ENCODE measurements around the gene ZBTB5. TPM values are rescaled to one million over a fixed set of nuclear protein-coding genes. Genes with fewer than 3 reads are reported as not detected.
A peak's percentile ranks its signal among the peaks of the same experiment; 100 is the strongest.
"Not testable (repeated sequence)": the region's sequence is repeated elsewhere in the genome, so short reads cannot be mapped to it uniquely, and the experiment has no call there.

Gene ZBTB5, protein sequence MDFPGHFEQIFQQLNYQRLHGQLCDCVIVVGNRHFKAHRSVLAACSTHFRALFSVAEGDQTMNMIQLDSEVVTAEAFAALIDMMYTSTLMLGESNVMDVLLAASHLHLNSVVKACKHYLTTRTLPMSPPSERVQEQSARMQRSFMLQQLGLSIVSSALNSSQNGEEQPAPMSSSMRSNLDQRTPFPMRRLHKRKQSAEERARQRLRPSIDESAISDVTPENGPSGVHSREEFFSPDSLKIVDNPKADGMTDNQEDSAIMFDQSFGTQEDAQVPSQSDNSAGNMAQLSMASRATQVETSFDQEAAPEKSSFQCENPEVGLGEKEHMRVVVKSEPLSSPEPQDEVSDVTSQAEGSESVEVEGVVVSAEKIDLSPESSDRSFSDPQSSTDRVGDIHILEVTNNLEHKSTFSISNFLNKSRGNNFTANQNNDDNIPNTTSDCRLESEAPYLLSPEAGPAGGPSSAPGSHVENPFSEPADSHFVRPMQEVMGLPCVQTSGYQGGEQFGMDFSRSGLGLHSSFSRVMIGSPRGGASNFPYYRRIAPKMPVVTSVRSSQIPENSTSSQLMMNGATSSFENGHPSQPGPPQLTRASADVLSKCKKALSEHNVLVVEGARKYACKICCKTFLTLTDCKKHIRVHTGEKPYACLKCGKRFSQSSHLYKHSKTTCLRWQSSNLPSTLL
- polyA plus RNA-seq (ENCODE audit: insufficient read length in 3 of 3): 10 to 100 TPM; 32.3 to 33.6 (median 32.4) TPM

DNA sequence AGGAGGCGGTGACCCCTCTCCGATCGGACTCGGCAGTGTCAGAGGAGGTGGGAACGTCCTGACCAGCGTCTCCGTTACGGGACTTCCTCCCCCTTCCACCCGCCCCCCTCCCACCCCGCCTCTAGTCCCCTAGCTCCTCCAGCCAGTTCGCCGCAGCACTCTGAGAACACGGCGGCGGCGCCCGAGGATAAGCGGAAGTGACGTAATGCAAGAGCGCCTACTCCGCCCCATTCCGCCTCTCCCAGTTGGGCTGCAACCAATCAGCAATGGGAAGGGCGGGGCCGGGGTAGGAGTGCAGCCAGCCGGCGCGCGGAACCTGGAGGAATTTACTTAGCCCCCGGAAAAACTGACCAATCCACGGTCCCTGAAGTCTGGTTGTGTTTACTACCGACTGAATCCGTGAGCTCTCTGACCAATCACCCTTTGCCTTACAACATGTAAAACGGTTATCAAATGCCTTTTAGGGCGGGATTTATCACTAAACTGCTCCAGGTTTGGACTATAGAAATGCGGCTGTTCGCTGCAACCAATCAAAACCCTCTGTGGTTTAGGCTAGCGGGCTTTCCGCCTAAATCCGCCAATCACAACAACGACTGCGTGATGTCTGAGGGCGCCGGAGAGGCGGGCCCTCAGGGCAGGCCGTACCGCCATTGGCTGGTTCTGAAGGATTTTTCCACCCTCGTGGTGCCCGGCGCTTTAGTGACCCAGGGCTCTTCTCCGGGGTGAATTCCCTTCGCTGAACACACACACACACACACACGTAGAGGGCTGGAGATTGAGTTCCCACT lies at the start of gene ZBTB5:
Gene ZBTB5, minus strand, starts transcription at position 202 of the 788 bp plus-strand sequence. CDS start 22,899 bp downstream, outside the sequence.
- peak; percentile 99 to 100 (median 99) for DNase-seq (ENCODE audit: low read depth in 3 of 3, low spot score in 2 of 3)

DNA sequence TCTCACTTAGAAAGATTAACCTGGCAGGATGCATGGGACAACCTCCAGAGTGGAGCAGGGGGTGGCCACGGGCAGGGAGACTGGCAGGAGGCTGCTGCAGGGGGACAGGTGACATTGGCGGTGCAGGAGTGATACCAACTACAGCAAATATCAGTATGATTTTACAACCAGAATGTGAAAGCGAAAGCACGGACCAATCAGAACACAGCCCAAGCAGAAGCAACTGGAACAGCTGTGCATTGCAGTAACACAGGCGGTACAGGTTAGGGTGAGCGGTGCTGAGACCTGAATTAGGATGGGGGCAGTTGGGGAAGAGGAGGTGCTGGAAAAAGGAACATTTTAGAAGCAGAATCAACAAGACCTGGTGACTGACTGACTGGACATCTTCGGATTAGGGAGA lies 49.7 kb upstream of the ZBTB5 start:
- DNase-seq (ENCODE audit: low read depth in 3 of 3, low spot score in 2 of 3): no peak

DNA sequence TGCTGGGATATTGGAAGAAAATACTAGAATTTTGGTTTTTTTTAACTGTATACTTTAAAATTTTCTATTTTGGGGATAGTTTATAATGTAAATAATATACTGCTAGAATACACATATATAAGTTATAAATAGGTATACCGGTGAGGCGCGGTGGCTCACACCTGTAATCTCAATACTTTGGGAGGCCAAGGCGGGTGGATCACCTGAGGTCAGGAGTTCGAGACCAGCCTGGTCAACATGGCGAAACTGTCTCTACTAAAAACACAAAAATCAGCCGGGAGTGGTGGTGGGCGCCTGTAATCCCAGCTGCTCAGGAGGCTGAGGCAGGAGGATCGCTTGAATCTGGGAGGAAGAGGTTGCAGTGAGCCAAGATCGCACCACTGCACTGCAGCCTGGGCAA lies 49.2 kb upstream of the ZBTB5 start:
- not testable (repeated sequence) for DNase-seq (ENCODE audit: low read depth in 3 of 3, low spot score in 2 of 3)

DNA sequence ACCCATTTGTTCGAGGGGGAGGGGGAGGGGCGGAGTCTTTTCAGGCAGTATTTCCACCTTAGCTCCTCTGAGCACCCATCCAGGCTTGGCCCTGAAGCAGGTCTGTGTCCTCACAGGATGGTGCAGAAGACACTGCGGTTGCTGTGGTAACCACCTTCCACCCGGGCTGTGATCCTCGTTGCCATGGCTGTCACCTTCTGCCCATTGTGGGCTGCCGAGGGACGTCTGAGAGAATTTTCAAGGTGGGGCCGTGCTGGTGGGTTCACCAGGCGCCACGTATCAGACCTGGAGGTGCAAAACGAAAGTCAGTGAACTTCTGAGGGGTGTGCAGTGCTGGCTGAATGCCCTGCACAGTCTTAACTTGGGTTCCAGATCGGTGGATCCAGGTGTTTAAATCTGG lies 47.2 kb upstream of the ZBTB5 start:
- DNase-seq (ENCODE audit: low read depth in 3 of 3, low spot score in 2 of 3): no peak

DNA sequence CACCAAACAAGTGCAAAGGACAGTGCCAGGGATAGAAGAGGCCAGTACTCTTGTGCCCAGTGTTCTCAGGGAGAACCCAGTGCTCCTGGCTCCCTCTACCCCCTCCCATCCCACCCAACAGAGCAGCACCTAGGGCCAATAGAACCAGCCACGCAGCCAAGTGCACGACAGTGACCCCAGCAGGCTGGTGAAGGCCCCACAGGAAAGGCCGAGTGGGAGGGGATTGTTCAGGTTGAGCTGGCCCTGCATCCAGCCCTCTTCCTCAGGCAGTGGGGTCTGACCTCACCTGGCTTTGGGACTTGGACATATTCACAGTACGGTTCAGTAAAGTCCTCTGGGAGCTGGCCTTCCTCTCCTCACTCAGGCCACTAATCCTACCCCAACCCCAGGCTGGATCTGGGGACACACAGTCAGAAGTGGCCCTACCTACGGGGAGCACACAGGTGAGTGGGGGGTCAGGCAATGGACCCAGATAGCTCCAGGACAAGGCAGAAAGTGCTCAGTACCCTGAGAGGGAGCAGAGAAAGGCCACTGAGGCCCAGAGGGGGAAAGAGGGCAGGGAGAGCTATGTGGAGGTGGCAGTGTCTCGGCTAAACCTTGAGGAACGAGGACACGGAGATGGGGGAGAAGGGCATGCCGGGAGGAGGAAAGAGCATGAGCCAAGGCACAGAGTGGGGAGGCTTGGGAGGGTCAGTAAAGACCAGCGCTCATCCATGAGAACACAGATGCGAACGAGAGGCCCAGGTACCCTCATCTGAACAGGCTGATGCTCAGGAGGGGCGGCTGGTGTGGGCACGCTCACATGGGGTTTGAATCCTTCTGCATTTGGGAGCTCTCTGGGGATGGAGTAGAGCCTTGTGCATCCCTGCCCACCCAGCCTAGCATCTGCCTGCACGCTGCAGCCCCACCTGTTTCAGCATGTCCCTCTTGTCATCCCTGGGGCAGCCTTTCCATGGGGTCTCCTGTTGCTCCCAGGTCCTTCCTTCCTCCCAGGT lies 46.1 kb upstream of the ZBTB5 start:
- DNase-seq (ENCODE audit: low read depth in 3 of 3, low spot score in 2 of 3): no peak

DNA sequence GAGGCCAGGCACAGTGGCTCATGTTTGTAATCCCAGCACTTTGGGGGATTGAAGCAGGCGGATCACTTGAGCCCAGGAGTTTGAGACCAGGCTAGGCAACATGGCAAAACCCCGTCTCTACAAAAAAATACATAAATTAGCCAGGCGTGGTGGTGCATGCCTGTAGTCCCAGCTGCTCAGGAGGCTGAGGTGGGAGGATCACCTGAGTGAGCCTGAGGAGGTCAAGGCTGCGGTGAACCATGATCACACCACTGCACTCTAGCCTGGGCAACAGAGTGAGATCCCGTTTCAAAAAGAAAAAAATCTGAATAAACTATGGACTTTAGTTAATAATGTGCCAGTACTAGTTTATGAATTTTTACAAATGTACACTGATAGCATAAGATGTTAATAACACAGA lies 44.8 kb upstream of the ZBTB5 start:
- DNase-seq (ENCODE audit: low read depth in 3 of 3, low spot score in 2 of 3): not testable (repeated sequence)

DNA sequence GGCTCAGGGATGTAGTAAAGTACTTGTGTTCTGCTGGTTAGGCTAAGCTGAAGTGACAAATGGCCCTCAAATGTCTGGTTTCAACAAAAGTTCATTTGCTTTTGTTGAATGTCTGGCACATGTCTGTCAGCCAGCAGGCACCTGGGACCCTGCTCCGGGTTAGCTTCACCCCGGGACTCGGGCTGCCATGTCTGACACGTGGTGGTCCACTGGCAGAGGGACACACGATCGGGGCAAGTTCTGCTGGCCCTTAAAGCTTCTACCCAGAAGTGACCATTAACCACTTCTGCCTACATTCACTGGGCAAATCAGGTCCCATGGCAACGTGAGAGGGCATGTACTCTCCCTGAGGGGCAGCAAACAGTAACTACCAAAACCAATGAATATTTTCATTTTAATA lies 44.3 kb upstream of the ZBTB5 start:
- no peak for DNase-seq (ENCODE audit: low read depth in 3 of 3, low spot score in 2 of 3)

DNA sequence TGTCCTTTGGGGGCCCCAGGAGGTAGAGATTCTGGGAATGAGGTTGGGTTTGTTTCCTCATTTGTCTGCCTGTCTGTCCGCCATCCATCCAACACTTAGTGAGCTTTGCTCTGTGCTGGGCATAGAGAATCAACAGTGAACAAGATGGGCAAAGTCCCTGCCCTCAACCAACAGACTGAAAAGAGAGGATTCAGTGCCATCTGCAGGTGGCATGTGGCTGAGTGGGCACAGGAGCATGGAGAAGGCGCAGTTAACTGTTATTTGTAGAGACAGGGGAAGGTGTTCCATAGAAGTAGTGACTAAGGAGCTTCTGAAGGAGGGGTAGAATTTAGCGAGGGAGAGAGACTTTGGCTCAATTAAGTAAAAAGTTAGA lies 43.6 kb upstream of the ZBTB5 start:
- DNase-seq (ENCODE audit: low read depth in 3 of 3, low spot score in 2 of 3): no peak

DNA sequence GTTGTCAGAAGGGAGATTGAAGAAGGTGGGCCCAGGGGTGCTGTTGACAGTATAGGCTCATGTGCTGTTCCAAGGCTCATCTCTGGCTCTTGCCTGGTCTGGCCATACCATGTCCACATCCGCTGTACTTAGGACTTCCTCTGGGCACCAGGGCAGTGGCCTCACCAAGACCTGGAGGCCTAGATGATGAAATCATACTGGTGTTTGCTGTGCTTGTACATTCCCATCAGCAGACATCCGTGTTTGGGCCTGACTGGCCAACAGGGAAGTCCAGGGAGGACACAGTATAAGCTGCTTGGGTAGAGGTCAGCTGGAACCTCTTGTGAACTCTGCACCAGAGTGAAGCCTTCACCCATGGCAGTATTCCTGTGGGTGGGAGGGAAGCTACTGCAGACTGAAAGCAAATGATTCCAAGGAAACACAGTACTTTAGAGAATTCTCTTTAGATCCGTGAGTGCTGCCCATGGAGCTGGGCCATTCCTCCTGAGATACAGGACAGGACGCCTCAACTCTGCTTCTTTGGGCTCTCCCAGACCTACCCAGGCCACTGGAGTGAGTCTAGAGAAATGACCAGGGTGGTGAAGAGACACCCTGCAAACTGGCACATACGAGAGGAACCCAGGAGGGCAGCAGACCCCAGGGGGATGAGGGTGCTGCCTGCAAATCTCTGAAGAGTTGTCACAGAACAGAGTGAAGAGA lies 43.0 kb upstream of the ZBTB5 start:
- no peak for DNase-seq (ENCODE audit: low read depth in 3 of 3, low spot score in 2 of 3)

DNA sequence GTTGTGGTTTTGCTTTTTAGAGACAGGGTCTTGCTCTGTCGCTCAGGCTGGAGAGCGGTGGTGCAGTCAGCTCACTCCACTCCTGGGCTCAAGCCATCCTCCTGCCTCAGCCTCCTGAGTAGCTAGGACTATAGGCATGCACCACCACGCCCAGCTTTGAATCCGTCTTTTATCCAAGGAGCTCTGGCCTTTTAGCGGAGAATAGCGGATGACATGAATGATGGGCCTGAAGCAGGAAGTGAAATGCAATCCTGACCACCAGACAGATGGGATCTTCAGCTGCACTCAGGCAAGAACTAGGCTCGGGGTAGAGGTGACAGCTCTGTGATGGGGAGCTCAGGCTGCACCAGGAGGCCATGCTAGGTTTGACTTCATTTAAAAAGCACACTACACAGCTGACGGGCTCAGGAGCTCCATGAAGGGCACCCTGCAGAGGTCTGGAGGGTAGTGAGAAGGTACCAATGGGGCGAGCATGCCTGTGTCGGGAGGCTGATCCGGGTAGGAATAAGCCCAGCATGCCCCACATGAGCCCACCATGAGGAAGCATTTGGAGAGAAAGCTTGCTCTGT lies 42.4 kb upstream of the ZBTB5 start:
- no peak for DNase-seq (ENCODE audit: low read depth in 3 of 3, low spot score in 2 of 3)

DNA sequence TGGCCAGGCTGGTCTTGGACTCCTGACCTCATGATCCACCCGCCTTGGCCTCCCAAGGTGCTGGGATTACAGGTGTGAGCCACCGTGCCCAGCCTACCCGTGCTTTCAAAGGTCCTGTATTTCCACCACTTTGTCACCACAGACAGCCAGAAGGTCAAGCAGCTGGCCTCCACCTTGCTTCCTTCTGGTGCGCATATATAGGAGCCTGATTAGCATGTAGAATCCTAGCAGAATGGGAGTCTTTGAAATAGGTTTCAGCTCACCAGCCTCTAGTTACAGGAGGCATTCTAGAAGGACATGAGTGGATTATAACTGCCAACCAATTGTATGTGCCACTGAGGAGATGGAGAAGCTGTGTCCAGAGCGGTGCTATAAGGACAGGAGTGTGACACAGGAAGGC lies 39.4 kb upstream of the ZBTB5 start:
- DNase-seq (ENCODE audit: low read depth in 3 of 3, low spot score in 2 of 3): no peak

DNA sequence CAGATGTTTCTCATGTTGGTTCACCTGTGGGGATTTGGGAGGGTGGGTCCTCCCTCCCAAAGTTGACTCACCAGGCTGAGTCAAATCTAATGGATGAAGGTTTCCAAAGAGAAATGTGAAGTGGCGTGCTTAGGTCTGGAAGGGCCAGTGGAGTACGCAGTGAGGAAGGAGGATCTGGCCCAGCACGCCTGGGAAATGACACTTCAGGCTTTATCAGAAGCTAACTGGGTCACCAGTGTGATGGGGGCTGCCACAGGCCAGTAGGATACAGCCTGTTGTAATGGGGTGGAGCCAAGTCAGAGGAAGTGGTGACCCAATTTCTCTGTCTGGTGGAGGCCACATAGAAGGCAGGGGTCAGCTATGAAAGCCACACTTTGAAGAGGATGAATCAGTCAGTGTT lies 38.5 kb upstream of the ZBTB5 start:
- DNase-seq (ENCODE audit: low read depth in 3 of 3, low spot score in 2 of 3): no peak

DNA sequence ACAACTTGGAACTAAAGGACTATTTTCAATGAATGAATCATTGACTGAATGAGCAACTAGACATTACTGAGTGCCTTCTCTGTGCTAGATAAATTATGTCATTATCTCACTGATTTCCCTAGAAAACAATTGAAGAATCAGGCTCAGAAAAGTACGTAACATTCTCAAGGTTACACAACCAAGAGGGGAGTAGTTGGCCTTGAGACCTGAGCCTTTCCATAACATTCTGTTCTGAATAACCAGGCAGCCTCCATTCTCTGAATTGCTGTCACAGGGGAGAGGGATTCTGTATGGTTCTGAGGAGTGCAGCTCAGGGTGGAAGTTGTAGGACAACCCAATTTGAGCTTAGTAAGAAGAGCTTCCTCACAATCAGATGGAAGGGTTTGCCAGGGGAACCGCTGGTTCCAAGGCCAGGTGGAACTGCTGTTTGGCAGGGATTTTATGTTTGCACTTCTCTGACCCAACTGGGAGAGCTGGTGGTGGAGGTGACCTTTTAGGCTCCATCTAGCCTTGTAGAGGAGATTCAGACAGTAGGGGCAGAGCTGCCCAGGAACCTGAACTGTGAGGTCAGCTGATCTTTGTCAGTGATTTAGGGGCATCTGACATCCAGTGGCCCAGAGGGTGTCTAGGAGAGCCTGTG lies 36.8 kb upstream of the ZBTB5 start:
- no peak for DNase-seq (ENCODE audit: low read depth in 3 of 3, low spot score in 2 of 3)

DNA sequence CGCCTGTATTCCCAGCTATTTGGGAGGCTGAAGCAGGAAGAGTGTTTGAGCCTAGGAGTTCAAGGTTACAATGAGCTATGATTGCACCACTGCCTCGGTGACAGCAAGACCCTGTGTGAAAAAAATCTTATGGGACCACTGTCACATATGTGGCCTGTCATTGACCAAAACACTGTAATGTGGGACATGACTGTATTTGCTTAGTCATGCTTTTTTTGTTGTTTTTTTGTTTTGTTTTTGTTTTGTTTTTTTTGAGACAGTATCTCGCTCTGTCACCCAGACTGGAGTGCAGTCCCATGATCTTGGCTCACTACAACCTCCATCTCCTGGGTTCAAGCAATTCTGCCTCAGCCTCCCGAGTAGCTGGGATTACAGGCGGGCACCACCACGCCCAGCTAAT lies 34.0 kb upstream of the ZBTB5 start:
- no peak for DNase-seq (ENCODE audit: low read depth in 3 of 3, low spot score in 2 of 3)

DNA sequence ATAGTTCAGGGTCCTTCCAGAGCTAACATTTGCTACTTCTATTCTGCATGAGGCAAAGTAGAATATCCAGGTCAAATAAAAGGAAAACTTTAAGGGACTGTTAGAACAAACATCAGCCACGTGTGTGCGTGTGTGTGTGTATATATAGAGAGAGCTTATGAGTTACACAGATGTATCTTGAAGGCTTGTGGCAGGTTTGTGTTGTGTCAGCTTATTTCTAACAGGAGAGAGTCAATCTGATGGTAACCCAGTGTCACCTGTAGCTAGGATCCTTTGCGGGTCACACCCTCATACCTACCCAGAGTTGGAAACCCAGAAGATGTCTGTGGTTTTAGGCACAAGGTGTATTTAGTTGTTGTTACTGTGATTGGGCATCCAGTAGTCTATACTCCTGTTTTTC lies 33.2 kb upstream of the ZBTB5 start:
- DNase-seq (ENCODE audit: low read depth in 3 of 3, low spot score in 2 of 3): no peak

DNA sequence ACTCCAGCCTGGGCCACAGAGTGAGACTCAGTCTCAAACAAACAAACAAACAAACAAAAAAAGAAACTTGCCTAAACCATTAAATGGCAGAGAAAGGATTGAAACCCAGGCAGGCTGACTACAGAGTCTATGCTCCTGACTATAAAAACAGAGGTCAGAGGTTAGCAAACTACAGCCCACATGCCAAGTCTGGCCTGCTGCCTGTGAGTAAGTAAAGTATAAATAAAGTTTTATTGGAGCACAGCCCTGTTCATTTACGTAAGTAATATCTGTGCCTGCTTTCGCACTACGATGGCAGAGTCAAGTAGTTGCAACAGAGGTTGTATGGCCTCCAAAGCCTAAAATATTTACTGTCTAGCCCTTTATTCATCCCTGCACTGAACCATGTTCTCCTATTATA lies 32.1 kb upstream of the ZBTB5 start:
- DNase-seq (ENCODE audit: low read depth in 3 of 3, low spot score in 2 of 3): no peak

DNA sequence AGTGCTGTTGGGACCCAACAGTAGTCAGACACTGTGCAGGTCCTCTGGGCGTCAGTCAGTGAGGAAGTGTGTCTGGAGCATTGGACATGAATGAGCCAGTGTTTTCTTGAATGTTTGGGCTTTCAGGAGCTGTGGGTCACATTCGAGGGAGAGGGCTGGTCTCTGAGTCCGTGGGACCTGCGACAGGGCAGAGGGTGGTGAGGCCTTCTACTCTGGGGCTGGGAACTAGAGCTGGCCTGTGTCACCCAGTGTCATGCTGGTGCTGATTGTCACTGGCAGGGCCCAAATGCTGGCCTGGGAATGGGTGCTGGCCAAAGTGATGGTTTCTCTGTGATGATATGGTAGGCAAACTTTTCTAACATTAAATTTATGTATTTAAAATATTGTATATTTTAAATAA lies 30.8 kb upstream of the ZBTB5 start:
- DNase-seq (ENCODE audit: low read depth in 3 of 3, low spot score in 2 of 3): no peak

DNA sequence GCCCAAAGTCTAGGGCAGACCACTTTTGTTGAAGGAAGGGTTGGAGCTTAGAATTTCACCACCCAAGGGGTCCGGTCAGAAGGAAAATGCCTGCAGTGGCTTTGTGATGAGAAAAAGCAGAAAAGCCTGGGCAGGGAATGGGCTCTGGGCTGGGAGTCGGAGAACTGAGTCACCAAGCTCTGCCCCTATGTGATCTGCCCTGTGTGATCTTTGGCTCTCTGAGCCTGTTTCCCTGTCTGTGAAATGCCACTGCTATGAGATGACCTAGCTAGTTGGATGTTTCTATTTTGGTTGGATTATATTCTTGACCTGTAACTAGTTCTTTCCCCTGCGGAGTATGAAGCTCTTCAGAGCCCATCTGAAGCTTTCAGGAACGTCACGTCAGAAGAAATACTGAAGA lies 30.3 kb upstream of the ZBTB5 start:
- DNase-seq (ENCODE audit: low read depth in 3 of 3, low spot score in 2 of 3): no peak

DNA sequence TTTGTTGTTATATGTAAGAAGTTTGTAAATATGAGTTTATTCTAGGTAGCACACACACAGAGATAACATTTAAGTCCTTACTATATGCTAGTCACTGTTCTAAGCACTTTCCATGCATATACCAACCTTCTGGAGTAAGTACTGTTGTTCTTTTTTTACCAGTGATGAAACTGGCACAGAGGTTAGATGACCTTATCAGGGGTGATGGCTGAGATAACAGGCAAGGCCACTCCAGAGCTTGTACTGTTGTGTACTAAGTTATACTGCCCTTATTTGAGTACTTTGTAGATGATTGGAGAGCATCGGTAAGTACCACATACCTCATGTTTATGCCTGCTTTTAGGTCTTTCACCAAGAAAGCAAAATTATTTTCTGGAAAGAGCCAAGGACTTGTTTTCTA lies 26.7 kb upstream of the ZBTB5 start:
- no peak for DNase-seq (ENCODE audit: low read depth in 3 of 3, low spot score in 2 of 3)

Measured in right renal cortex interstitium (tissue), 3 donors.